ENCODE results near the gene DDX23.

GRCh38 chr12:48851883-48852733 is at the start of gene DDX23:
- TF ChIP-seq CTCF (IDR thresholded peaks at IDR 0.05) = no peak
- peak; percentile 84; the same call in 1 of the 2 replicates for TF ChIP-seq FOSB (CRISPR knock-in tag; IDR thresholded peaks at IDR 0.05)
- peak; percentile 48 to 95; a peak in 4 of 5 replicates for TF ChIP-seq JUN (IDR thresholded peaks at IDR 0.05)
- no peak for TF ChIP-seq ESRRA (IDR thresholded peaks at IDR 0.05; ENCODE audit: borderline replicate concordance, low read length)
- TF ChIP-seq POLR2AphosphoS2 (conservative IDR thresholded peaks at IDR 0.05; ENCODE audit: low read length) = peak; percentile 25; the same call in 1 of the 2 replicates
- 0 out of 2 replicates have a peak, but pooled peaks have one; percentile 74 for TF ChIP-seq HOXB5 (CRISPR knock-in tag; IDR thresholded peaks at IDR 0.05)
- TF ChIP-seq CBX2 (IDR thresholded peaks at IDR 0.05; ENCODE audit: borderline replicate concordance, low read depth) = no peak
- no peak for TF ChIP-seq TP53 (CRISPR knock-in tag; IDR thresholded peaks at IDR 0.05)
- peak; percentile 21; the same call in 1 of the 2 replicates for TF ChIP-seq HOXA7 (CRISPR knock-in tag; IDR thresholded peaks at IDR 0.05)
- no peak for TF ChIP-seq EP300 (IDR thresholded peaks at IDR 0.05)
- no peak for TF ChIP-seq CBX8 (IDR thresholded peaks at IDR 0.05)
- no peak for TF ChIP-seq RARB (CRISPR knock-in tag; IDR thresholded peaks at IDR 0.05)
- TF ChIP-seq HMGXB4 (CRISPR knock-in tag; IDR thresholded peaks at IDR 0.05; ENCODE audit: borderline replicate concordance) = peak; percentile 46; the same call in 1 of the 2 replicates
- TF ChIP-seq RAD21 (conservative IDR thresholded peaks at IDR 0.05 in 1 of 2, IDR thresholded peaks at IDR 0.05 in 1 of 2) = no peak
